ENCODE results near the gene ACOXL. TPM values are rescaled to one million over a fixed set of nuclear protein-coding genes. Genes with fewer than 3 reads are reported as not detected.

ACOXL gene
- total RNA-seq, 1 donor from 2014 or later, result not detected

DNA sequence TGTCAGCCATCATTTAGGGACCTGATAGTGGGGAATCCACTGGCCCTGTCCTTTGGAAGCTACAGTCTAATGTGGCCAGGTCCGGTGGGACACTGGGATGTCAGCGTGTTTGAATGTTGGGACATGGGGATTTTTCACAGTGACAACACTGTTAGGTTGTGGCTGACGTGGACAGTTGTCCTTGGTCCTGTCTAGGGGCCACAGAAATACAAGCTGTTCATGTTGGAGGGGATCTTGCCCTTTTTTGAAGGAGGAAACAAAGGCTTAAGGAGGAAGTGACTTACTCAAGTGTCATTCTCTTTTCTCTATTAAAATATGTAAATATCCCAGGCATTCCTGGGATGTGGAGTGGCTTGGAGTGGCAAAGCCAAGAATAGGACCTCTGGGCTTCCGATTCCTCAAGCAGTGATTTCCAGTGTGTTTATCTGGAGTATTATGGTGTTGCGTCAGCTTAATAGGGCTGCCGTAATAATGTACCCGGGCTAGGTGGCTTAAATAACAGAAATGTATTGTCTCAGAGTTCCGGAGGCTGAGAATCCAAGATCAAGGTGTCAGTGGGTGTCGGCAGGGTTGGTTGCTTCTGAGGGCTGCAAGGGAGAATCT, 8.5 kb downstream of the ACOXL start:
- TF ChIP-seq, protein P1, sequence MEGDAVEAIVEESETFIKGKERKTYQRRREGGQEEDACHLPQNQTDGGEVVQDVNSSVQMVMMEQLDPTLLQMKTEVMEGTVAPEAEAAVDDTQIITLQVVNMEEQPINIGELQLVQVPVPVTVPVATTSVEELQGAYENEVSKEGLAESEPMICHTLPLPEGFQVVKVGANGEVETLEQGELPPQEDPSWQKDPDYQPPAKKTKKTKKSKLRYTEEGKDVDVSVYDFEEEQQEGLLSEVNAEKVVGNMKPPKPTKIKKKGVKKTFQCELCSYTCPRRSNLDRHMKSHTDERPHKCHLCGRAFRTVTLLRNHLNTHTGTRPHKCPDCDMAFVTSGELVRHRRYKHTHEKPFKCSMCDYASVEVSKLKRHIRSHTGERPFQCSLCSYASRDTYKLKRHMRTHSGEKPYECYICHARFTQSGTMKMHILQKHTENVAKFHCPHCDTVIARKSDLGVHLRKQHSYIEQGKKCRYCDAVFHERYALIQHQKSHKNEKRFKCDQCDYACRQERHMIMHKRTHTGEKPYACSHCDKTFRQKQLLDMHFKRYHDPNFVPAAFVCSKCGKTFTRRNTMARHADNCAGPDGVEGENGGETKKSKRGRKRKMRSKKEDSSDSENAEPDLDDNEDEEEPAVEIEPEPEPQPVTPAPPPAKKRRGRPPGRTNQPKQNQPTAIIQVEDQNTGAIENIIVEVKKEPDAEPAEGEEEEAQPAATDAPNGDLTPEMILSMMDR (conservative IDR thresholded peaks at IDR 0.05), result no peak

DNA sequence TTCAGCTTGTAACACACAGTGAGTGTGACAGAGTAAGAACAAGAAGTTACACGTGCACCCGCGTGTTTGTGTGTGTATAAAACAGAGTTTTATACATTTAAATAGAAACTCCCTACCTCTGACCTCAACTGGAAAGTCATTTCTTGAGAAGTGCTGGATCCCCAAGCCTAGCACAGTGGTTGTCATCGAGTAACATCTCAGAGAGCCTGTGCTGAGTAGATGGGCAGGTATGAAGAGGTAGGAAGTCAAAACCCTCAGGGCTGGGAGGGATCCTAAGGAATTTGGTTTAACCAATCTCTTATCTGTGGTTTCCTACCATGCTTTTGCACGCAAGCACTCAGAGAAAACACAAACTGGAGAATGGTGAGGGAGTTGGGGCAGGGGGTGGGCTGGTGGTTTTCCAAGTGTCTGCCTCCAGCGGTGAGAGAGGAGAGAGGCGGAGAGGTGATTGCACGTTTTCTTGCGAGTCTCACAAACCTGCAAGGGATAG, 9.2 kb downstream of the ACOXL start:
- Mint-ChIP-seq H3K4me3 (no peak overlapping the region), H3K4me1 (no peaks in the 10 kb centered on the region), H3K36me3 (ENCODE audit: low read depth) (no peaks in the 10 kb centered on the region), H3K9me3 (peaks cover 6% of the 10 kb centered on the region), H3K27me3 (ENCODE audit: low read depth) (peaks cover 33% of the 10 kb centered on the region), H3K27ac (ENCODE audit: unreplicated experiment) (no peak overlapping the region)
- DNase-seq (ENCODE audit: low read depth, low spot score), result no peak
- TF ChIP-seq, protein P1 (conservative IDR thresholded peaks at IDR 0.05), result no peak

More for the DNA sequence above, 8.5 kb downstream of the ACOXL start:
- Mint-ChIP-seq H3K36me3 (ENCODE audit: low read depth) (no peaks in the 10 kb centered on the region), H3K27me3 (ENCODE audit: low read depth) (peaks cover 40% of the 10 kb centered on the region), H3K4me1 (no peaks in the 10 kb centered on the region), H3K9me3 (peaks cover 6% of the 10 kb centered on the region), H3K27ac (ENCODE audit: unreplicated experiment) (no peak overlapping the region), H3K4me3 (no peak overlapping the region)
- no peak for DNase-seq (ENCODE audit: low read depth, low spot score)

DNA sequence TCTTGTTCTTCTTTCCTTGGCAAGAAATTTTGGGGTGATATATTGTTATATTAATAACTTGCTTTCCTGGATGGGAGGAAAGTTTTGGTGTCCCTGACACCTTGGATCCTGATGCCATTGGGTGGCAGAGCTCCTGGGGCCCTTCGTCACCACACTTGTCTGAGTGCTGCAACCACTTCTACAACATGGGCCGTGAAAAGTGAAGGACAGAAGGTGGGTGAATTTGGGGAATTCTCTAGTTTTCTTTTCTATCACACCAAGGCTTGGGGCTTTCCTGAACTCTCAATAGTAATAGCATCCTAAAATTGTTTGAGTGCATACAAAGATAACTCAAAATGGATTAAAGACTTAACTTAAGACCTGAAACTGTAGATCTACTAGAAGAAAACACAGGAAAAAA, 10.0 kb downstream of the ACOXL start:
- no peak for DNase-seq (ENCODE audit: low read depth, low spot score)
- TF ChIP-seq, protein P1 (conservative IDR thresholded peaks at IDR 0.05), result no peak
- H3K27me3 Mint-ChIP-seq (ENCODE audit: low read depth), result peaks cover 25% of the 10 kb centered on the region
- no peak overlapping the region for H3K27ac Mint-ChIP-seq (ENCODE audit: unreplicated experiment)
- no peak overlapping the region for H3K4me3 Mint-ChIP-seq
- H3K36me3 Mint-ChIP-seq (ENCODE audit: low read depth), result no peaks in the 10 kb centered on the region
- peaks cover 3% of the 10 kb centered on the region for H3K9me3 Mint-ChIP-seq
- no peaks in the 10 kb centered on the region for H3K4me1 Mint-ChIP-seq

DNA sequence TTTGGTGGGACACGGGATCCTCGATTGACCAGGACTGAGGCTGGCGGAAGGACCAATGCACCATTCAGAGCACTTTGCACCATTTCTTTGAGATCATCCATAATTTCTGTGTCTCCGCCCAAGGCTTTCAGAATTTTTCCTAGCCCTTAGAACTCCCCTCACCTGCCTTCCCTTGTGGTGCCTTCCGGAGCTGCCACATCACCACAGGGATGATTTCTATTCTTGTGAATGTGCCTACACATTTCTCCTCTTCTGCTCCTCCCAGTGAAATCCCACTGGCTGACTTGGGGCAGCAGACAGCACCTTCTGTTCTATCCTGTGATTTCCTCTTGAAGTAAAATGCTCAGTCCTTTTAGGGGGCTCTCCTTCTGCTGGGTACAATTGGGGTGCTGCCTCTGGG, 11.2 kb downstream of the ACOXL start:
- Mint-ChIP-seq H3K27me3 (ENCODE audit: low read depth) (peaks cover 22% of the 10 kb centered on the region), H3K27ac (ENCODE audit: unreplicated experiment) (no peak overlapping the region), H3K4me3 (no peak overlapping the region), H3K9me3 (peaks cover 2% of the 10 kb centered on the region), H3K4me1 (no peaks in the 10 kb centered on the region), H3K36me3 (ENCODE audit: low read depth) (no peaks in the 10 kb centered on the region)
- no peak for DNase-seq (ENCODE audit: low read depth, low spot score)
- TF ChIP-seq, protein P1 (conservative IDR thresholded peaks at IDR 0.05), result no peak

DNA sequence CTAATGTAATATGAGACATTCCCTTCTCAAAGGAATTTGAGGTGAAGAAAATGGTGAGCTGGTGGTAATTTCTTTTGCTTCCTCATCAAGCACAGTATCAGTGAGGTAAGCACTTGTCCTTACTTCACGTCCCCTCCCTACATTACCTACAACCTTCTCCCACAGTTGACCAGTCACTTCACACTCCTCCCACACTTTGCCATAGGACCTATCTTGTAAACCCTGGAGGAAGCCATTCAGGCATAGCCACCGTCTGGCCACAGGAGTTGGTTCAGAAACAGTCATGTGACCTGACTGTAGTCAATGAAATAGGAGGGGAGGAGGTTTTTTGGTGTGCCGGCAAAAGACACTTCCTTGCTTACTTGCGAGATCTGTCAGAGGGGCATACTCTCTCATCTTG, 12.1 kb downstream of the ACOXL start:
- TF ChIP-seq, protein P1 (conservative IDR thresholded peaks at IDR 0.05), result no peak
- Mint-ChIP-seq H3K27ac (ENCODE audit: unreplicated experiment) (no peak overlapping the region), H3K9me3 (no peaks in the 10 kb centered on the region), H3K27me3 (ENCODE audit: low read depth) (peaks cover 19% of the 10 kb centered on the region), H3K36me3 (ENCODE audit: low read depth) (no peaks in the 10 kb centered on the region), H3K4me1 (no peaks in the 10 kb centered on the region), H3K4me3 (no peak overlapping the region)
- DNase-seq (ENCODE audit: low read depth, low spot score), result no peak

All from neural crest cell (in vitro differentiated cells).